DMS153 treated with DMSO at 0.1 percent for 48 hours (cell line): ENCODE data around the gene MINAR1.

Experiments used
- DNase-seq: peaks from one replicate; lab custom pipeline; 2025; ENCODE audit not compliant: unreplicated experiment; lab: John Stamatoyannopoulos, UW

The MINAR1 gene

DNA sequence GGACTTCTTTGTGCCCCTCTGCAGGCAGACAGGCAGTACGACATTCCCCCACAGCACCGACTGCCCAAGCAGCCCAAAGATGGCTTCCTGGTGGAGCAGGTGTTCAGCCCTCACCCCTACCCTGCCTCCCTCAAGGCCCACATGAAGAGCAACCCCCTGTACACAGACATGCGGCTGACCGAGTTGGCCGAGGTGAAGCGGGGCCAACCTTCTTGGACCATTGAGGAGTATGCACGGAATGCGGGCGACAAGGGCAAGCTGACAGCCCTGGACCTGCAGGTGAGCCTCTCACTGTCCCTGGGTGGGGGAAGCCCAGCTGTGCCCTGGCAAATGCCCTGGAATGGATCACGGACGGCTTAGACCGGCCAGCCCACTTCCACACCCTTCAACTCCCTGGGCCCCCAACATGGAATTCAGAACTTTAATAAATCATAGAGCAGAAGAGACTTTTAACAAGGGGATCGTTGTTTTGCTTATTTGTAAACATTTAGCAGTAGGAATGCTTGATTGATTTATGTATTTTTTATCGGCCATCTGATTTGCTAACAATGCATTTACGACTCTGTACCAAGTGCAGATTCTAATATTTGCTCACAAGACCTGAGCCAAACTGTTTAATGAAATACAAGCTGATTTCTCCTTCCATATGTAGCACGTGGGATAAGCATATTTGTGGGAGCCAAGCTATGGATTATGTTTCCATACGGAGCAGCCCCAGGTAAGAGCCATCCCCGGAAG lies 31.1 kb downstream of the MINAR1 start:
- no peak for DNase-seq

GRCh38 chr15:79463781-79464270 lies 31.7 kb downstream of the MINAR1 start:
- DNase-seq: no peak

- DNase-seq: no peak
These were observed 34.4 kb downstream of the MINAR1 start for GRCh38 chr15:79466488-79466887.

- DNase-seq: no peak
These were observed 35.9 kb downstream of the MINAR1 start for GRCh38 chr15:79467865-79468586.

- DNase-seq: no peak
These were observed 40.3 kb downstream of the MINAR1 start for GRCh38 chr15:79472446-79472845.

DNA sequence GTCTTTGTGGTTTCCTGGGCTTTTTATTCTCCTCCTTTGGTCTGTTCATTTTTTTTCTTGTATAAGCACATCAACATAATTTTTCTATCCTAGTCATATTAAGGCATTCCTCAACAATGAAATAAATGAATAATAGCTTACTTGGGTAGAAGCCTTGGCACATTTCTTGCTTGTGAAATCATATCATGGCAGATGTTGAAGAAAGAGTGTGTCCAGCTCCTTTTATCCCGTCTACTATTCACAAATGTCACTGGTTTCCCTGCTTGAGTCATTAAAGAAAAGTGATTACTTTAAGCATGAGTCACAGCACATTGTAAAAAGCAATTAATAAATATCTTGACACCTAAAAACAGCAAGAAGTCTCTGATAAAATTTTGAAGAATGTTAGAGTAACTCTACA lies 42.1 kb downstream of the MINAR1 start:
- DNase-seq: no peak

GRCh38 chr15:79475306-79475705 lies 43.2 kb downstream of the MINAR1 start:
- no peak for DNase-seq

DNA sequence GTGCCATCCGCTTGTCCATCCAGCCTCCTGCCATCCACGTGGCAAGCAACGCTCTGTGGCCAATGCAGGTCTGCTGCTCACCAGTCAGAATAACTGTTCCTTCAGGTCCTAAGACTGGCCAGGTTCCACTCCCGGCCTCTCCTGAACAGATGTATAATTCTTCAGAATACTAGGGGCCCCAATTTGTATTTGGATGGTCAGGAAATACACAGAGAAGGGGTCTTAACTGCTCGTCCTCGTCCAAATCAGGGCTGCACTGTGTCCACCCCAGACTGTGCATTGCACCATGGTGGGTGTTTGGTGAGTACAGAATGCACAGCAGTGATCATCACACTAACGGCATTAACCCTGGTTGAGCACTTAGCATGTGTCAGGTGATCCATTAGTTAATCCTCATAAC lies 46.0 kb downstream of the MINAR1 start:
- no peak for DNase-seq

- DNase-seq: no peak
These were observed 47.5 kb downstream of the MINAR1 start for GRCh38 chr15:79479616-79480015.

GRCh38 chr15:79481793-79482192 lies 49.7 kb downstream of the MINAR1 start:
- no peak for DNase-seq
